PC-9 (cell line): ENCODE data around the gene ZWILCH.

ENCODE experiments used
- CTCF ChIP-seq: fragments of 200-600 bp; sonication (generic); conservative IDR thresholded peaks from 2 replicates; pipeline ENCODE4 v1.6.1; 2017; ENCODE audit warnings: mixed run types, antibody characterized with exemption, mild to moderate bottlenecking, moderate library complexity
- EZH2 ChIP-seq: fragments of 200-600 bp; sonication (generic); IDR thresholded peaks from 2 replicates; pipeline ENCODE4 v1.8.0; 2017; ENCODE audit warnings: antibody characterized with exemption, low read depth

- TF ChIP-seq CTCF (no peak), EZH2 (no peak)
Measured at GRCh38 chr15:66472176-66472999, 32.7 kb upstream of the ZWILCH start.
